HG03025 (cell line): Measurements from ENCODE around the gene DYNLT5.
A peak's percentile ranks its signal among the peaks of the same experiment; 100 is the strongest.

Source experiments
- ATAC-seq: cut with Tn5 transposase; IDR thresholded peaks from one replicate; pipeline ENCODE4 v1.9.1; 2021; ENCODE audit warnings: mild to moderate bottlenecking, moderate library complexity; ENCODE audit not compliant: unreplicated experiment, low FRiP score

DYNLT5 gene

DNA sequence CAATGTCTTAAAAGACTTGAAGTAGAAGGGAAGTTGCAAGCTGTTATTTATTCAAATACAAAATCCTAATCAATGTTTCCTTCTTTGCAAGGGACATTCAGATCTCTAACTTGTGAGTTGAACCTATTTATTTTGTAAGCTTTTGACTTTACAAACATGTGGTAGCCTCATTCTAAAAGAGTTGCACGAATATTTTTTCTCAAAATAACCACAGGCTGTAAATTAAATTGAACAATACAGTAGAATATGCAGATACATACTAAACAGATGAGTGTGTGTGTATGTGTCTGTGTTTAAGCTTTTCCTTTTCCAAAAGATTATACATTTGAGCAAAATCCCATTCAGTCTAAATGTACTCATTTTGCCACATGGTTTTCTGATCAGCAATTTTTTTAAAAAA lies 4.8 kb upstream of the DYNLT5 start:
- no peak for ATAC-seq

DNA sequence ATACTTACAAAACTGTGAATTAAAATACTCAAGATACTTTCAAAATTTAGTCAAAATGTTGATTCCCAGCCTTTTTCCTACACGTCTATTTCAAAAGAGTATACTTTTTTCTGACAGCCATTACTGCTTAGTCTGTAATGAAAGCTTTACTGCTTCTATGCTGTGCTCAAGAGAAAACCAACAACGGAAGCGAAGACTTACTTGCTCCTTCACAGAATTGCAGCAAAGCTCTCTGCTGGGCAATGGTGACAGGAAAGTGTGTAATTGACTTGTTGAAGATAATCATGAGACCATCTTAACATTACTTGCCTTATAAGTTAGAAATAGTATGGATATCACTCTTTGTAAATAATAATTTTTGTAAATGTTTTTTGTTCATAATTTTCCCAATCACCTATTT lies 1.7 kb upstream of the DYNLT5 start:
- no peak for ATAC-seq

DNA sequence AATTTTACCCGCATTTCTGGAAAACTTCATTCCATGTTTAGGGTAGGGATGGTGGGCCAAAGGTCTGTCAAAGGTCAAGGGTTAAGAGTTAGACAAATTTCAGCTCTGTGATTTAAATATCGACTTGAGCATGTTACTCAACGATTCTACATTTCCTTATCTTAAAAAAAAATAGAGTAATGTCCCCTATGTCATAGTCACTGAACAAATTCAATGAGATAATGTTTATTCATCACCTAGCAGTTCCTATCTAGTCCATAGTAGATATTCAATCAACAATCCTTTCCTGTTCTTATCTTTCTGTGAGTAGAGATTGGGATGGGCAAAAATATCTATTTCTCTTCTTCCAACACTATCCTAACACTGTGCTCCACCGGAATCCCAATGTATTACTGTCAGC lies 1.1 kb upstream of the DYNLT5 start:
- ATAC-seq, result no peak

DNA sequence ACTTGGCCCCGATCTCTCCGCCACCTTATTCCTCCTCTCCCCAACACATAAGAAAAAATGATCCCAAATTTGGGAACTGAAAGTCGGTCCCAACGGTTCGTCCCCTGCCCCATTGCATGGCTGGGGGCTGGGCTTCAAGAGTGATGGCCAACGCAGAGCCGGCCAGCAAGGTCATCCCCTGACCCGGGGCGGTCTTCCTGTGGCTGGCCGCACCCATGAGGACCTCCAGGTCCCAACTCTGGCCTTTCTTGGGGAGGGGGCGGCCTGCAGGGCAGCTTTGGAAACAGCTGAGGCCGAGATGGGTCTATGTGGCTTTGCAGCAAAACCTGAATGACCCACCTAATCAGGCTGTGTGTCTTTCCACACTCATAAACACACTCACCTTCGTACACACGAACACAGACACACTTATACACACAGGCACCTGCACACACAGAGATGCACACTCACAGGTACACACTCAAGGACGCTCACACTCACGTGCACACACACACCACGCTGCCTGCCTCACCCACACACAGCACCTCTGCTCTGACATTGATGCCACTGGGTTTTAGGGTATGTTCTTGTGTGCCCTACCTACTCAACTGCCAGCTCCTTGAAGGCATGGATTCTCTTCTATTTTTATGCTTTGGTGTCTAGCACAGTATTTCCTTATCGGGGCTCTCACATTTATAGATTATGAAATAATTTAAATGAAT lies 562 bp downstream of the DYNLT5 start:
- ATAC-seq, result no peak

DNA sequence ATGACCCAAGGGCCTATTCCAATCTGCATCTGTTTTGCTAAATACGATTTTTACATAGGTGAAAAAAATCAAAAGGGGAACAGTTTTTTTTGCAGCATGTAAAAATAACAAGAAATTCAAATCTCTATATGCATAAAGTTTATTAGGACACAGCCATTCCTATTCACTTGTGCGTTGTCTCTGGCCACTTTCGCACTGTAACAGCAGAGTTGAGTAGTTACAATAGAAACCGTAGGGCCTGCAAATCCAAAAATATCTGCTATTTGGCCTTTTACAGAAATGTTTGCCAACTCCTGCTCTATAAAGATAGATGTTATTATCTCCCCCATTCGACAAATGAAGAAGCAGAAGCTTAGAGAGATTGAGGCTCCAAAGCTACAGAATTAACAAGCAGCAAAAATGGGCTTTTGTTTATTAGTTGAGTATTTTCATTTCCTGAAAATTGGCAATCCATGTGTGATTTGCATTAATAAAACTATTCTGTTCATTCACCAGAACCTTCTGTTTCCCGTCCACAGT lies 5.5 kb downstream of the DYNLT5 start:
- ATAC-seq, result no peak

DNA sequence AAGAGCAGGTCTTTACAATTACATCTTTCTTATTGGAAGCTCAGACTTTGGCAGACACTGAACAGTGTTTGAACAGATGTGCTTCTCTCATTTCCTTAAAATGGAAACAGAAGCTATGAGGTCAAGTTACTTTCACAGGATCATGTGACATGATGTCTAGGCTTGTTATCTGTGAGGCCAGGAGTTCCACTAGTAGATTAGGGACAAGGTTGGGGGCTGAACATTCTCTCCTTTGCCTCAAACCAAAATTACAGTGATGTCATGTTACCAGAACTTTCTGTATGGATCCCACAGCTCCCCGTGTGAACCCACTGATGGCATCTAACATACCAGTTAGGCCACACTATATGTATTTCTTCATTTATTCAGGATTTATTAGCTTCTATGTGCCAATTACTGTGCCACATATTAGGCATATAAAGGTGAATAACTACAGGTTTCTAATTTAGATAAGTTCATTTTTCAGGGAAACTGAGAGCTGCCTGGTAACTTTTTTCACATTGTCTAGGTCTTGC lies 6.0 kb downstream of the DYNLT5 start:
- peak; percentile 100 for ATAC-seq

DNA sequence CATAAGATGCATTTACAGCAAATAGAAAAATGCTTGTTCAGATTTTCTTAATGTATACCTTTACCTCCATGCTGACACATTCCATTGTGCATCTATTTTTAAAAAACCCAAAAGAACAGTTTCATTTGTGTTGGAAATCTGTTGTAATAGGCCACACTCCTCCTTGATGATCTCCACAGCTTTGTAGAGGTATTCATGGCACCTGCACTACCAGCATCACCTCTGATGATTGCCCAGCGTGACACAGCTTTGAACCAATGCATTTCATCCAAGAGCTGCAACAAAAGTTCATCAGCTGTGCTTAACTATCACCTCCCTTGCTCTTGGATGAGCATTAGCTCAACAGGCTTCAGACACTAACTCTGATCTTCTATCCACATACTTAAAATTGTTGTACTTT lies 8.2 kb downstream of the DYNLT5 start:
- no peak for ATAC-seq

DNA sequence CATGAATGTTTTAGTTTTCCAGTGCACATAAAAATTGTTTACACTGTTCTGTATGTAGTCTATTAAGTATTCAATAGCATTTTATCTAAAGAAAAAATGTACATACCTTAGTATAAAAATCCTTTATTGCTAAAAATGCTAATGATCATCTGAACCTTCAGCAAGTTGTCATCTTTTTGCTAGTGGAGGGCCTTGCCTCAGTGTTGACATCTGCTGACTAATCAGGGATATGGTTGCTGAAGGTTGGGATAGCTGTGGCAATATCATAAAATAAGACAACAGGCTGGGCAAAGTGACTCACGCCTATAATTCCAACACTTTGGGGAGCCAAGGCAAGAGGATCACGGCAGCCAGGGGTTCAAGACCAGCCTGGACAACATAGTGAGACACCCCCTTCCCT lies 9.0 kb downstream of the DYNLT5 start:
- no peak for ATAC-seq

DNA sequence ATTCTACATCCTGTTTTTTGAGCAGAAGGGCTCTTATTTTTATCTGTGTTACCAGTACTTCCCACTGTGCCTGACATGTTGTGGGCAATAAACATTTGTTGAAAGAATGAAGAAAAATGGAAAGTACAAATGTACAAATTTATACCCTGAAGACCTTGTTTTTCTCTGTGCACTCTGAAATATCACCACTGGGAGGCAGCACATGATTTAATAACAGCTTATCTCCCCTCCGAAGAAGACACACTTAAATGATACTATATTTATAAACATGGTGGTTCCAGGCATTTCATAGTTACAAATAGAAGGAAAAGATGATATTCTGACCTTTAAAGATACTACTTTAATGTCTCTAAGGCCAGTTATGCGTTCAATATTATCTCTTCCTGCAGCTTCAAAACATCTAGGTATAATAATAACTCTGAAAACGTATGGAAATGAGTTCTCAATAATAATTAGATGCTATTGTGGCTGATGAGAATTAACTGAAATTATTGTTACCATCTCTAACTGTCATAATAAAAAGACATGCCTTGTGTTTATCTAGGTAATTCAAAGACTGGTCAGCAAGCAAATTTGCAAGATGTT lies 12.8 kb downstream of the DYNLT5 start:
- ATAC-seq, result no peak

DNA sequence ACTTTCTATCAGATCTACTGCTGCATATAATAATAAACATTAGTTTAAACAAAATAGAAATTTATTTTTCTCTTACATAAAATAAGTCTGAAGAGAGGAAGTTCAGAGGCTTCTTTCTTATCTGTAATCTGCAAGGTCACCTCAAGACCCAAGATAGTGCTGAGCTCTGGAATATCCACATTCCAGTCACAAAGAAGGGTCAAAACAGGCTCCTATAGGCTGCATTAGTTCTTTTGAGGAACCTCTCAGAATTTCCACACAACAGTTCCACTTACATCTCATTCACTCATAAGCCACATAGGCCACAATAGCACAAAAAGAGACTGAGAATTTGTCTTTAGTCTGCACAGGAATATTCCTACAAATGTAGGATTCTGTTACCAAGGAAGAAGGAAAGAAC lies 15.4 kb downstream of the DYNLT5 start:
- no peak for ATAC-seq

DNA sequence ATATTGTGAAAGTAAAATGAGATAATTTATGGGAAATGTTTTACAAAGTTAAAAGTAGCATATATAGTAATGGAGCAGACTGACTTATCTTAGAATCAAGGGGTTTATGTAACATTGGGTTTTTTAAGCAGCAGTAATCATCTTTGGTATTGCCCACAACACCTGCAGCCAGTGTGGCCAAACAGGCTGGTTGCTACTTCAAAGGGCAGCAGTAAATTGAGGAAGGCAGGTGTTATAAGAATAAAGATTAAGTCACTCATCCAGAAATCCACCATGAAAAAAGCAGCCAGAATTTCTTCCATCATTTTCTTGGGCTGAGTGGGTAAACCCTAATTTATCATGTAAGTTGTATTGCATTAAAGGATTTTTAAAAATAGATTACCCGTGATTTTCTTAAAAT lies 16.7 kb downstream of the DYNLT5 start:
- ATAC-seq, result no peak

DNA sequence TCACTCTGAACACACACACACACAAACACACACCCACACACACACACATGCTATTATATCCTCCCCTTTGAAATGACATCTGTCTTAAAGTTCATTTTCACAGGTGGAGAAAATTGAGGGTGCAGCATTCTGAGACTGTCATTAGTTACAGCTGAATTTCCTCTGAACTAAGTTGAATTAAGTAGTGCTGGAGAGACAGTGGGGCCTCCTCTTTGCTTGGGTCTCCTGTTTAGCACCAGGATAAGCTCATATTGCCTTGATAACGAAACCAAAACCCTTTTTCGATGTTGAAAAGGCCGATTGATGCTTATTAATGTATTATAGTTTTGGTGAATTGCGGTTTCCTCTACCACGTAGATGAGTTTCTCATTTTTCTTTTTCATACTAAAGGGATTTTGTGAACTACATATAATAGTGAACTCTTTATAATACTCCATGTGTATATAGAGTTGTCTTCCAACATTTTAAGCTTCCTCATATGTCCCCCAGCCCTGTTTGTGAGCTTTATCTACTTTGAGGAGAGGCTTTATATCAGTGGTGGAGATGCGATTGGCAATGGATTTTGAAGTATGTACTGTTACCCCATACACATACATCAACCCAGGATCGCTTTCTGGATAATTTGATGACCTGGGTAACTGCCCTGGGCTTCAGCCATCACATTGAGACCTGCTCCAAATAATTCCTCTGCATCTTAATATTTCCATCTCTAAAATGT lies 17.4 kb downstream of the DYNLT5 start:
- ATAC-seq, result no peak

DNA sequence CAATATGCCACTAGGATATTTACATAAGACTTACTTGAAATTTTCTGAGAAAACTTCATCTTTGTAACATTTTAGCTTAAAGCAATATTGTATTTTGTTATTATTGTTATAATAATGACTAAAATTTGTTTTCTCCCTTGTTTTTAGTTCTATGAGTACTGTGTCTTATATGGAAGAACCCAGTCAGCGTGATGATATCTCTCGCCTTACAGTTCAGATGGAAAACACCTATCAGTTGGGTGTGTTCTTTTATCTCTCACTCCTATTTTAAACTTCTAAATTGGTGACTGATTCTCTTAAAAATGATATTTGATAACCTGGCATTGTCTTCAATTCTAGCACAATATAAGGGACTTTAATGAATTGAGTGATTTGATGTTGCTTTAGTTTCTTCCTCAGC lies 18.0 kb downstream of the DYNLT5 start:
- no peak for ATAC-seq

DNA sequence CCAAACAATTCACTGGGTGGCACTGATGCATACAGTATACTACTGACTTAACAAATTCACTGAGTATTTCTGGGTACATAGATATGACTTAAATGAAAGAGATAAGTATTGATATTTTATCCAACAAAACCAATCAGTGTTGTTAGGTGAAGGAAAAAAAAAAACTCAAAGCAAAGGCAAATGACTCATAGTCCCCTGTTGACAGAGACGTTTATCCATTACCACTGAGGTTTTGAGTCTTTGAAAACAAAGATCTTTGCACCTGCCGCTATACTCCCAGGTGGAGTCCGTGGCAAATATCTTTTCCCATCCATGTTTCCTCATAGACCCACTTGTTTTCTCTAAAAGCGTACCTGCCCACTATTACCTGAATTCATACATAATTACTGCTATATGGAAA lies 18.4 kb downstream of the DYNLT5 start:
- no peak for ATAC-seq

DNA sequence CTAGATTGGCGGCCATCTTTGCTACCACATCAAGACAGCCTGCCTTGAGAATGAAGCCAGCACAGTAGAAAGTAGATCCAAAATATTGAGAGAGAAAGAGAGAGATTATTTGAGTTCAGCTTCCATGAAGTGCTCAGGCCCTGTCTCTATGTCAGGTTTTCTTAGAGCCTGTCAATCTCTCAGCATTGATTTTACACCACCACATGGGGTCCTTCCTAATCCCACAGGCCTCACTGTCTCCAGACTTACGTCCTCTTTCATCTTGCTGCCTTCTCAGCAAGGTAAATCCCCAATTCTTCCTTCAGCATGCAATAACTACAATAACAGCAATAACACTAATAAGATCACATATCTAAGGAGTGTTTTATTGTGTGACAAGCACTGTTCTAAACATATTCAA lies 21.0 kb downstream of the DYNLT5 start:
- no peak for ATAC-seq

DNA sequence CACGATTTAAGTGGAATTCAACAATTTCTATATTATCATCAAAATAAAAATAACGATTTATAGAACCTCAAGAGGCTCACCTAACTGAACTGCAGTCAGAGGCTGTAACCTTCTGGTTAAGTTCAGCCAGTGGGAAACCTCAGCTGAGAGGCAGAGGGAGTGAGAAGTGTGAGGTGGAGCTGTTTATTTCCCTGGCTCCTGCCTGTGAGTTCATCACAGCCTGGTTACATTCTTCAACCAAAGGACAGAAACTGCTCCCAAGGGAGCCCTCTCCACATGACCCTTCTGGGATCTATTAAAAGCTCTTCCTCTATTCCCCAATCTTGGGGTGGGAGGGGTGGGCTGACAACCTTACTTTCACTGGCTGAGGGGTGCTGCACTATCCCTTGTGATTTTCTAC lies 22.2 kb downstream of the DYNLT5 start:
- ATAC-seq, result no peak

DNA sequence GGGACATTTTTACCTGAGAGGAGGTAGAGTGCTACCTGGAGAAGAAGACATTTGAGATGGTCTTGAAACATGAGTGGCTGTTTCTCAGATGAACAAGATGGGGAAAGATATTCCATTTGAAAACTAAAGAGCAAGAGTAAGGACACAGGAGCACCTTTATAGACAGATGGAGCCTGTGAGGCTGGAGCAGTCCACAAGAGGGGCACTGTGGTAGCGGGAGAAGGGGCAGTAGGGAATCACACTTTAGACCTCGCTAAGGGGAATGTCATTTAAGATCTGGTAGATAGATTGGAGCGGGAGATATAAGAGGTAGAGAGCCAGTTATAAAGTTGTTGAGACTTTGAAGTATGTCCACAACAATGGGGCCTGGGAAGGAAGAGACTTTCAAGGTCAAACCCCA lies 23.4 kb downstream of the DYNLT5 start:
- no peak for ATAC-seq

DNA sequence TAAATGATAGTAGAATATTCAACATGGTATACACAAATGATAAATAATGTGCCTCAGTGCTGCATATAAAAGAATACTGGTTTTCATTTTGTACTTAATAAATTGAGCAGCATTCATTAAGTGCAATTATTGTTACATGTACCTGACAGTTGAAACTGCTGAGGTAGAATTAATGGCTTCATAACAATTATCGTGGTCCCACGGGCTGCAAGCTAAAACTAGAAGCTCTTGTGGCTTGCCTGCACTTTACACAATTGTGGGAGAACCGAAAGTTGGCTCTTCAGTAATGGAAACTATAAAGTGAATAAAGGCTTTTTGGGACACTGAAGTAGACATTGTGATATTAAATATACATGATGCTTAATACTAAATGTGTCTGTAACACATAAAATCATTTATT lies 25.6 kb downstream of the DYNLT5 start:
- ATAC-seq, result no peak

DNA sequence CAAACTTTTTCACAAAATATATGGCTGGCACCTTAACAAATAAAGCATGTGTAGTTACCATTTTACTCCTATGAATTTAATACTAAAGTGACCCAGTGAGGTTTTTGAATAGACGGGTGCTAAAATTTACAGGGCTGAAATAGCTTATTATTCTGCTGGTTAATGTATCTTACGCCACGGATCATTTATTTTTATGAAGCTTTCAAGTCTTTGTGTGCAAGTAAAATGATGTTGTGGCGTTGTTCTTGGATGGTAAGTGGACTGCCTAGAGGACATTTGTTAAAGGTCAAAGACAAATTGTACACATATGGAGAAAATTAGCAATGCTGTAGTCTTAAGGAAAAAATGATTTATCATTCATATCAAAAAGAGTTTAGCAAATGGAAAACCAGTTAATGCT lies 26.0 kb downstream of the DYNLT5 start:
- ATAC-seq, result no peak

DNA sequence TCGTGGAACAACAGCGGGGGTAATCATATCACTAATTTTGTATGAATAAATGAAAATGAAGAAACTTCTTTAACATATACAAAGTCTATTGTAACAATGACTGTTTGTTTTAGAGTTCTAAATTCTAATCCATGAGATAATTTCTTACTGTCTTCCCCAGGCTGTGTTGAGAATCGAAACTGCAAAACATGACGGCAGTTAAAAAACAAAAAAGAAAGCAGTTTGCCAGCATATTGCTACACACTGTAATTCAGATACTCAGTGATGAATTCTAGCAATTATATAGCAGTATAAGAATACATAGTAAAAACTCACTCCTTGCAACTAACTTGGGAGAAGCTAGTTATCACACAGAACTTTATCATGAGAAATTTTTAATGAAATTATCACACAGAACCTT lies 26.7 kb downstream of the DYNLT5 start:
- no peak for ATAC-seq

DNA sequence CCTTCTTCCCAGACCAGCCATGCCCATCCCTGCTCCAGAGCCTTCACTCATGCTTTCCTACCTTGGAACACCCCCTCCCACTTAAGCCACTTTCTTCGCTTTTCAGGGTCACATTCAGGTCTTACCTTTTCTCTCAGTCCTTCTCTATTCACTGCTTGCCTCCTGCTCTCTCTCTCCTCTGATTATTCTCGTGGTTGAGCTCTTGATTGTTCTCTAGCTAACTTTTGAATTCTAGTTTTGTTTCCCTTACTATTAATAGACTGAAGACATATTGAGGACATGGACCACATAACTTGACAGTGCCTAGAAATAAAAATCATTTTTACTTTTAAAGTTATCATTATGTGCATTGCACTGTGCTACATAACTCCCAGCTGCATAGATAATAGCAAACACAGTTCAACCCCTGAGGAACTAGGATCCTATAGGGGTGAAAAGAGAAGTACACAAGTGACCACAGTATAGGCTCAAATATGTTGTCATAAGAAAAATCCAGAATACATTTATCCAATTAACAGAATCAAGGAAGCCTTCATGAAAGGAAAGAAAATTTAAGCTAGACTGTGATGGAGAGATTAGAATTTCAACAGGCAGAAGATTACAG lies 27.3 kb downstream of the DYNLT5 start:
- ATAC-seq, result no peak
